GM21447 (cell line): ENCODE results near the gene GPC6.

ENCODE experiments used
- ATAC-seq: cut with Tn5 transposase; IDR thresholded peaks from one replicate; pipeline ENCODE4 v1.9.1; 2021; ENCODE audit not compliant: unreplicated experiment

GPC6 gene

GRCh38 chr13:94232161-94232950 lies 1005.7 kb downstream of the GPC6 start:
- ATAC-seq = no peak

- no peak for ATAC-seq
Observed at GRCh38 chr13:94232956-94233355, 1006.3 kb downstream of the GPC6 start.

DNA sequence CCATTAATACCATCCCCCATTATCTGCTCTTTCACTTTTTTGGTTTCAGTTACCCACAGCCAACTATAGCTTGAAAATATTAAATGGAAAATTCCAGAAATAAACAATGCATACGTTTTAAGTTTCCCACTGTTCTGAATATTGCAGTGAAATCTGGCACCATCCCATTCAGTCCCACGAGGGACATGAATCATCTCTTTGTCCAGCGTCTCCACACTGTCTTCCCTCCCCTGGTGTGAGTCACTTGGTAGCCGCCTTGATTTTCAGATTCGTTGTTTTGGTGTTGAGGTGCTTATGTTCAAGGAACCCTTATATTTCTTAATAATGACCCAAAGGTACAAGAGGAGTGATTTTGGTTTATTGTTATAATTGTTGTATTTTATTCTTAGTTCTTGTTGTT lies 1006.8 kb downstream of the GPC6 start:
- no peak for ATAC-seq

DNA sequence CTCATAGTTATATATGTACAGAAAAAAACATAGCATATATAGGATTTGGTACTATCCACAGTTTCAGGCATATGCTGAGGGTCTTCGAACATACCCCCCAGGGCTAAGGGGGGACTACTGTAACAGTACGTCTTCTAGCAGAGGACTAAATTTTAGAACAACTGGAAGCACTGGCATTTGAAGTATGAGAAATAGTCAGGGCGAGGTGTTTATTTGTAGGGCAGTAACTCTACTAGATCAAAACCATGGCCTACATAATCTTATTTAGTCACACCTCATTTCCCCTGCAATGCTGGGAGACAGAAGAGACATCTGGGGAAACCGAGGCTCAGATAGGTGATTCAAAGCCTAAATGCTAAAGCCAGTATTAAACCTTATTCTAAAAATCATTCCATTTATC lies 1007.2 kb downstream of the GPC6 start:
- ATAC-seq = no peak

DNA sequence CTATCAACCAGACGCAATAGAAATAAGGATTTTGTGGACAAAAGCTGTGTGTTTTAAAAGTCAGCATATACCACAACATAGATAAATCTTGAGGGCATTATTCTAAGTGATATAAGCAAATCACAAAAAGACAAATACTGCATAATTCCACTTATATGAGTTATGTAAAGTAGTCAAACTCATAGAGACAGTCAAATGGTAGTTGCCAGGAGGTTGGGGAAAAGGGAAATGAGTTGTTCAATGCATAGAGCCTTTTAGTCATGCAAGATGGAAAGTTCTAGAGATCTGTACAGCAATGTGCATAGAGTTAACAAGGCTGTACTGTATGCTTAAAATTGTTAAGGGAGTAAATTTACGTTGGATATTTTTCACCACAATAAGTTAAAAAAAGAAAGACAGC lies 1008.1 kb downstream of the GPC6 start:
- ATAC-seq = no peak

DNA sequence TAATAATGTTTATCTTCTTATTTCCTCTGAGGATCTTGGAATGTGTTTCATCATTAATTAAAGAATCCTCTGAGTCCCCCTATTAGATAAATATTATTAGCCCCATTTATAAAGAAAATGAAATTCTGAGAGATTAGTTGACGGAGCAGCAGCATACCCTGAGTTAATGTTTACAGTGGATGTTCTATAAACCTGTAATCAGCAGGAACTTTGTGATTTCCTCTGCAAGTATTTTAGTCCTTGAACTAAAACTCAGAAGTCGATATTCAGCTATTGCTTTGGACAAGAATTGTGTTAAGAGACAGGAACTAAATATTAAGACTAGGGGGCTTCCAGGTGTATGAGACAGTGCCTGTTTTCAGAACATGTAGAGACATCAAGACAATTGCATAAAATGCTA lies 1009.5 kb downstream of the GPC6 start:
- ATAC-seq = no peak

DNA sequence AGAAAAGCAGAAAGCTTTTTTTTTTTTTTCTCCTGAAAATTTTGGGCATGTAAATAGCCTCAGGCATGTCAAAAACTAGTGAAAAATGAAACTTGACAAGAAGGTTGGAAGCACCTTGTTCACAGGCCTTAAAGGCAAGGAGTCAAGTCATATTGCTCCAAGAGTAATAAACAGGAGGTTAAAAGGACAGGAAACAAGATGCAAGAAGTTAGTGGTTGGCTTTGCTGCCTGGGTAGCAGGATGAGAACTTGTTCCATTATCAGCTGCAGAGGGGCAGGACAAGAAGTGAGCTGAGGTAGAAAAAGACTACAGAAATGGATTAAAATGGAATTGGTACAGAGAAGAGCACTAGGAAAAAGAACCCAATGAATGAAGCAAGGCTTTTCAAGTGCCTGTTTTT lies 1010.3 kb downstream of the GPC6 start:
- no peak for ATAC-seq

- ATAC-seq = no peak
Observed at GRCh38 chr13:94239135-94239534, 1012.5 kb downstream of the GPC6 start.

DNA sequence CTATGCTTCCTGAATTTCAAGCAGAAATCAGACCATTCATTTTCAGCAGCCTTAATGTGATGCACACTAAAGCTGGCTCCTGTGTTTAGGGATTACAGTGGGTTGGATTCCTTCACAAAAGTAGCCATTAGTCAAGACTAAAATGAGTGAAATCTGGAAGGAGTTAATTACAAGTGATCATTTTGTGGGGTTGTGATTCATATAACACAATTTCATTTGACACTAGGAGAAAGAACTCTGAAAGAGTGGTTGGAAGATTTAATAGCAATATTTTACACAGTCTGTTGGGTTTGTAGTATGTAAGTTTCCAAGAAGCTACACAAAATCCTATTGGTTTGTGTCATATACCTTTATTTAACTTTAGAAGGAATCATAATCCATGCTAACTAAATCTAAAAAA lies 1015.9 kb downstream of the GPC6 start:
- no peak for ATAC-seq

DNA sequence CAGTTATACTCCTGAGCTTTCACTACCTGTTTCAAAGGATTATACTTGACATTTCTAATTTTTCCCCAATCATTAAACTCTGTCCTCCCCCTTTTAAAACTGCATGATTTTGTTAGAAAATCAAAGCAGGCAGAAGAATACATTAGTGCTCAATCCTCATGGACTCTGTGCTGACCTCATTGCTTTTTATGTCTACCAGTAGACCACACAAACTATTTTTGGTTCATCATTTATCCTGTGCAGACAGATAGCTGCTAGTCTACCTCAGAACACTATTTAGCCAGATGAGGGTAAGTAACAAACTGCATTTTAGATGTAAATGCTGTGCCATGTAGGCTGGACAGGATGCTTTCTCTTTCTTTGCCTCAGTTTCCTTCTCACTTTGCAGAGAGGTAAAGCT lies 1016.9 kb downstream of the GPC6 start:
- ATAC-seq = no peak

DNA sequence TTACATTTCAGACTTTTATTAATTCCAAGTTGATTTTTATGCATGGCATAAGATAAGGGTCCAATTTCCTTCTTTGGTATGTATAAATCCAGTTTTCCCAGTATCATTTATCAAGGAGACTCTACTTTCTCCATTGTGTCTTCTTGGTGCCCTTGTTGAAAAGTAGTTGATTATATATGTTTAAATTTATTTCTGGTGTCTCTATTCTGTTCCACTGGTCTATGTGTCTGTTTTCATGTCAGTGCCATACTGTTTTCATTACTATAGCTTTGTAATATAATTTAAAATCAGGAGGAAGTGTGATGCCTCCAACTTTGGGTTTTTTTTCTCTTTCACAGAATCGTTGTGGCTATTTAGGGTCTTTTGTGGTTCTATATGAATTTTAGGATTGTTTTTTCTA lies 1019.9 kb downstream of the GPC6 start:
- no peak for ATAC-seq

- no peak for ATAC-seq
Observed at GRCh38 chr13:94247890-94248289, 1021.3 kb downstream of the GPC6 start.

- no peak for ATAC-seq
Observed at GRCh38 chr13:94248454-94249228, 1022.0 kb downstream of the GPC6 start.

DNA sequence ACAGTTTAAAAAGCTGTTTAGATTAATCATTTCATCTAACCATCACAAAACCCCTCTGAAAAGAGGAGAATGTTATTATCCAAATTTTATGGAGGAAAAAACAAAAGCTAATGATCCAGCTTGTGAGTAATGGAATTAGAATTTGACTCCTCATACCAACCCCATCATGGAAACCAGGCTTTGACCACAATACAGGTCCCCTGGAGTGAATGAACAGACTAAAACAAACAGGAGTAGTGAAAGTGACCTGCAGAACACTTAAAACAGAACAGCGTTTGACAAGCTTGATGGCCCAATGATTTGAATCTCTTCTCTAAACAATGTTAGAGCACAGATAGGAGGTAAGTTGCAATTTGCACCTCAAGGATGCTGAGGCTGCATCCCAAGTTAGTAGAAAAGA lies 1022.9 kb downstream of the GPC6 start:
- no peak for ATAC-seq

DNA sequence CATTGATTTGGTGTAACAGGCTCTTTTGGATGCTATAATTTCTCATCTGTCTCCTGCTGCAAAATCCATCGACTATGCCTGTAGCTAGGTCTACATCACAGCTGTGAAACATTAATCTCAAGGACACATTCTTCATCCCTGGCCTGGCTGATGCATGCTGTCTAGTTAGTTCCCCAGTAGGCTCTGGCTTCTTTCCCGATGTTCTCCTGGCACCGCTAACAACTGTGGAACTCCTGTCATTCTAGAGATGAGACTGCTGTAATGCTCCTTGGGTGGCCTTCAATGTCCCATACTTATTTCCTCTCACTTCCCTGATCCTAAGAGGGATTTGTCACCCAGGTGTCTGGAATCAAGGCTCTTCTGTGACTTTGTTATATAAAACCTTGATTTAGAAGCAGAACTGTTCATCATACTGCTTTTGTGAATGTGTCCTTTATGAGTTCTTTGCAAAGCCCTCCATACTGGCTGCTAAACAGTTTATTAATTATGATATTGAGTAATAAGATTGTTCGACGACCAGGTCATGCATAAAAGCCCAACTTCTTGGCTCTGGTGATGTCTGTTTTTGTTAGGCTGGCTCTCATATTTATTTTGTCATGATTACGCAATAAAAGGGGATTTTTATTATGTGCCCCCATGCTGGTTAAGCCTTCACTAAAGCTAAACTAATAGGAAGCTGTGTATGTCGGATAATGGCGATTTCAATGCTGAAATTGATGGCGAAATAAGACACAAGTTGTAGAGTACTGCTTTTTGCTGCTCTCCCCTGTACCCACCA lies 1025.4 kb downstream of the GPC6 start:
- ATAC-seq = no peak

DNA sequence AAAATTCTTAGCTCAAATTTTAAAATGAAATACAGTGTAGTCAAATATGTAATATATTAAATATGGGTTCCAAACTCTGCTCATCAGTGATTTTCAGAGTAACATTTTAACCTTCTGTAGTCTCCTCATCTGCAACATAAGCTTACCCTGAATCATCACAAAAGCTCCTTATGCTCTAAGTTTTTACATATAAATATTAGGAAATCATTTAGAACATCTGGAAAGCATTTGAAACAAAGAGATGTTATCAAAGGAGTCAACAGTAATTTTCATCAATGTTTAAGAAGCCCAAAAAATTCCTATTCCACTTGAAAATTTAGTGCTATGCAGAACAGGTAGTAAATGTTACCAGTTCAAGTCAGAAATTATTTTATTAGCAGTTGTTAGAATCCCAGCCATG lies 1028.1 kb downstream of the GPC6 start:
- ATAC-seq = no peak

GRCh38 chr13:94256721-94257120 lies 1030.1 kb downstream of the GPC6 start:
- no peak for ATAC-seq

DNA sequence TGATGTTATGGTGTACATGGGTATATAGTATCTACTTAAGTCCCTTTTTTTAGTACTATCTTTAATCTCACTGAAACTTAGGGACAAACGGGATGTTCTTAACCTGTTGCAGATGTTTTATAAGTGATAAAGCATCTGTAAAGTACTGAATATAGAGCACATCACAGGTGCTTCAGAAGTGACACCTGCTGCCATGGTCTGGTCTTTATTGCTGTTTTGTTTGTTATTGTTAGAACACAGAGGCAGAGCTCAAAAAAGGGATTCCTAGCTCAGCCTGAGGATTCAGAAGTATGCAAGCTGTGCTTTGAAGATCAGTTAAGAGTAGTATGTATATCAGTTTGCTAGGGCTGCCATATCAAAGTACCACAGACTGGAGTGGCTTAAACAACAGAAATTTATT lies 1033.4 kb downstream of the GPC6 start:
- no peak for ATAC-seq

GRCh38 chr13:94261163-94261562 lies 1034.6 kb downstream of the GPC6 start:
- ATAC-seq = no peak

GRCh38 chr13:94263038-94263437 lies 1036.4 kb downstream of the GPC6 start:
- no peak for ATAC-seq

- ATAC-seq = no peak
Observed at GRCh38 chr13:94267581-94268366, 1041.2 kb downstream of the GPC6 start.
